GM18508 (cell line): Measurements from ENCODE around the gene TAOK3.

Source experiments
- ATAC-seq: cut with Tn5 transposase; IDR thresholded peaks from one replicate; pipeline ENCODE4 v1.9.1; 2021; ENCODE audit warnings: moderate number of reproducible peaks; ENCODE audit not compliant: insufficient read depth, unreplicated experiment

Gene TAOK3

DNA sequence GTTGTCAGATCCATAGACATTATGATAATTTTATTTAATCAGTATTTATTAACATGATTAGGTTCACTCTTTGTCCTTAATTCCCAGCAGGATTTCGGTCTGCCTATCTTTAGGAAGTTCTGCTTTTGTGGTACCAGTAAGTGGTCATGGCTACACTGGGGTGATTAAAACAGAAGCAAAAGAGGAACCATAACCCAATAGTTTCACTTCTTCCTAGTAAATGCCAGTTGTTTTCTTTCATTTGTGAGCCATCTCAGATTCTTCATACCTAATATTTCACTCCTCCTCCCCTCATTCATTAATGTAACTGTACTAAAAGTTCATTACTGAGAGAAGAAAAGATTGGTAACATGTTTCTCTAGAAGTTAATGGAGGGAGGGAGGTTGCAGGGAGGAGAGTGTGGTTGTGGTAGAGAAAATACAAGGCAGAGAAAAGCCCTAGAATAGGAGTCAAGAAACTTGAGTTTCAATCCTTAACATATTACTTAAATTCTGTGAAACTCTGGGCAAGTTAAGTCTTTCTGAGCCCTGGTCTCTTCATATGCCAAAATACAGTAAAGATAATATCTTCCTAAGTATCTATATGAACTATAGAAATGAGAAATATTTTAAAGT, 135.5 kb downstream of the TAOK3 start:
- peak; percentile 69 for ATAC-seq

DNA sequence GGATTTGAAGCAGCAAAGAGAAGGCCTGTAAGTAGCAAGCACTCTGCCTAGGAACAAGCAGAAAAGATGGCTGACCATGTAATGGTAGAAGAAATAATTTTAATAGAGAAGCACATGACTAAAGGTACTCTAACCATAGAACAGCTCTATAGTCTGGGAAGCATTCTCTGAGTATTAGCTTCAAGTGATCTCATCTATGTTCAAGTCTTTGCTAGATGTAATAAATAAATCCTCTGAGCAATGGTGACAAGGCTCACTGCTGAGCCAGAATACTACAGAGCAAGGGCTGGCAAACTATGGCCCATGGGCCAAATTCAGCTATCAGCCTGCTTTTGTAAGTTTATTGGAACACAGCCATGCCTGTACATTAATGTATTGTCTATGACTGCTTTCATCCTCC, 152.0 kb downstream of the TAOK3 start:
- no peak for ATAC-seq

DNA sequence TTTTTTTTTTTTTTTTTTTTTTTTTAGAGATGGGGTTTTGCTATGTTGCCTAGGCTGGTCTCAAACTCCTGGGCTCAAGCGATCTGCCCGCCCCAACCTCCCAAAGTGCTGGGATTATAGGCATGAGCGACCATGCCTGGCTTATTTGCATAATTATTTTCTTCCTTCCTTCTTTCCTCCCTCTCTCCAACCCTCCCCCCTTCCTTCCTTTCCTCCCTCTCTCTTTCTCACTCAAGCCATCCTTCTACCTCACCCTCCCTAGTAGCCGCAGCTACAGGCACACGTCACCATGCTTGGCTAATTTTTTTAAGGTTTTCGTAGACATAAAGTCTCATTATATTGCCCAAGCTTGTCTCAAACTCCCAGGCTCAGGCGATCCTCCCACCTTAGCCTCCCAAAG, 152.9 kb downstream of the TAOK3 start:
- no peak for ATAC-seq

DNA sequence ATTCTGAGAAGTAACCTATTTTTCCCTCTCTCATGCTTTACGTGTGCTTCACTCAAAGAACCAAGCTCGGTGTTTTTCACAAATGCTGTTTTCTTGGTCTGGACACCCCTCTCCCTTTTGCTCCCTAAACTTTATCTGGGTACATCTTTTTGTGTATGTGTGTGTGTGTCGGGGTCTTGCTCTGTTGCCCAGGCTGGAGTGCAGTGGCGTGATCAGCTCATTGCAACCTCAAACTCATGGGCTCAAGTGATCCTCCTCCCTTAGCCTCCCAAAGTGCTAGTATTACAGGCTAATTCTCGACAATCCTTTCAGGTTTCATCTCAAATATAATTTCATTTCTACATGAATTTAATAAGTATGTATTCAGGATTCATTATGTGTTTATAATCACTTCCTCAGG, 153.6 kb downstream of the TAOK3 start:
- no peak for ATAC-seq

DNA sequence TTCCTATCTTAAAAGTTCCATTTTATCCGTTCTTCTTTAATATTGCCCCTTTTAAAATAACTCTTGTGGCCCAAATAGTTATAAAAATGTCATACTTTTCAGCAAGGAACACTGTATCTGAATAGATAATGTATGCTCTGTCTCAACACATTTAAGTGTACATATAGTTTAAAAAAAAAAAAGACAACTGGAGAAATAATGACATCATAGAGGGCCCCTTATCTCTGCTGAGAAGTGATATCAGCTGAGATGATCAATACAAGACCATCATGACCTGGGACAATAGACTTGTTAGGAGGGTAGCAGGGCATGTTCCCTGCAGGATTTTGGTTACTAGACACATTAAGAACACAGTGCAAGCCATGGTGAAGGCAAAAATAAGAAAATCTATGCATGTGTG, 159.3 kb downstream of the TAOK3 start:
- ATAC-seq: no peak

DNA sequence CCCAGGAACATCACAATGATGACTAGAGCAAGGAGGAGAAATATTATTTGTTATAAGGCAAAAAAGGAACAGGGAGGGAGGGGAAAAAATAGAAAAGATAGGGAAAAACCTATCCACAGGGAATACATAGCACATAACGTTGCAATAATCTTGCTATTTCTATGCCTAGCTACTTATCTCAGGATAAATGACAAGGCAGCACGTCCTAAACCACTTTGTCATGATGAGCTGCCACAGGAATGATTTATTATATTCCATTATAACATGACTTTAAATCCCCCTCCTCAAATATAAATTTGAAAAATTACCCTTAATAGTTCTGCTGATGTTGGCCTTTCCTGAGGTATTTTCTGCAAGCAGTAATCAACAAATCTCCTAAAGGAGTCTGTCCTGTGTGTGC, 160.1 kb downstream of the TAOK3 start:
- no peak for ATAC-seq

DNA sequence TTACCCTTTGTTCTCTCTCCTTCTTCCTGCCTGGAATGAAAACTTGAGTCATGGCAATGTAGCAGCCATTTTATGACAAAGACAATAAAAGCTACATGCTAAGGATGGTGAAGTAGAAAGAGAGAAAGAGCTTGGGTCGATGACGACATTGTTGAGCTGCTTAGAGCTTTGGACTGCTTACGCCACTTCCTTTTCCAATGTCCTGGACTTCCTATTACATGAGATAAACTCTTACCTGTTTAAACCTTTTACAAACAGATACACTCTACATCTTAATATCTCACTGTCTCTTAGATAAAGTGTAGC, 166.6 kb downstream of the TAOK3 start:
- ATAC-seq: no peak

DNA sequence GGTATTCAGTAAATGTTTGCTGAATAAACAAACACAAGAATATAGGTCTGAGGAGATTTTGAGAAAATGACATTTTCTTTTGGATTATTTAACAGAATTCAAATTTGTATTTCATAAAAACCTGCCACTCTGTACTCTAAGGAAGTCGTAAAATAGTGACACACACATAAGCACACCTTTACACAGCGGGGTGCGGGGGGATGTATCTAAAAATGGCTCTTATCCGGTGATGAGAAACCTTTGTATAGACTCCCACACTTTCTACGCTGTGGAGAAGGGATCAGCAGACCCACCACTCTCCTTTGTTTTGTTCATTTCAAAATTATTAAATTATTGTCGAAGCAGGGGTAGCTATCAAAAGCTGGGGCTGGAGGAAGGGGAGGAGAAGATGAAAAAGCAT, 178.7 kb downstream of the TAOK3 start:
- no peak for ATAC-seq

DNA sequence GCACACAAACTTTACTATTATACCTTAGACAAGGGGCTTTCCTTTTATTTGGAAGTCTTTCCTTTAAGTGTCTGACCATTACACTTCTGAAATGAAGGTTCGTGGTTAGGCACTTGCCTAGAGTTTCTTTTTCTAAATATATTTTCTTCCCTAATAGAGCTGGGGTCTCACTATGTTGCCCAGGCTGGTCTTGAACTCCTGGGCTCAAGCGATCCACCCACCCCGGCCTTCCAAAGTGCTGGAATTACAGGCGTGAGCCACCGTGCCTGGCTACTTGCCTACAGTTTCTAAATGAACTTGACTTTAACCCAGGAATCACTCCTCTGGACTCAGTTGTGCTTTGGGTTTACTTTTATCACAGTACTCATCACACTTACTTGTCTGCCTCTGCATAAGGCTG, 179.2 kb downstream of the TAOK3 start:
- no peak for ATAC-seq

DNA sequence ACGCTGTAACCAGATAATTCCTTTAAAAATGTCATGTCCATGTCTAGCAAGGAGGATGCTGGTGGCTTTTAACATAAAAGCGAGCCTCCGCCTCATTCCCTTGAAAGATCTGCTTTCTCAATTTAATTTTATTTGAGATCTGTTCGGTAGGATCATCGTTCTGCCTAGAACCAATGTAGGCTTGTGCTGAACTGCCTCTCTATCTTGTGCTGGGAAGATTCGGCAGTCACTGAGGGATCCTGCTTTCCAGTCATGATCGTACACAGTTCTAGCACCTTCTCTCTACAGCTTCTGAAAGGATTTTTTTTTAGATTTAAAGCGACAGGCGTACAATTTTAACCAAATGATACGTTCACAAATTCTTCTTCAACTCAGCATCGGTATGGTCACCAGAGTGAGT, 182.4 kb downstream of the TAOK3 start:
- no peak for ATAC-seq

DNA sequence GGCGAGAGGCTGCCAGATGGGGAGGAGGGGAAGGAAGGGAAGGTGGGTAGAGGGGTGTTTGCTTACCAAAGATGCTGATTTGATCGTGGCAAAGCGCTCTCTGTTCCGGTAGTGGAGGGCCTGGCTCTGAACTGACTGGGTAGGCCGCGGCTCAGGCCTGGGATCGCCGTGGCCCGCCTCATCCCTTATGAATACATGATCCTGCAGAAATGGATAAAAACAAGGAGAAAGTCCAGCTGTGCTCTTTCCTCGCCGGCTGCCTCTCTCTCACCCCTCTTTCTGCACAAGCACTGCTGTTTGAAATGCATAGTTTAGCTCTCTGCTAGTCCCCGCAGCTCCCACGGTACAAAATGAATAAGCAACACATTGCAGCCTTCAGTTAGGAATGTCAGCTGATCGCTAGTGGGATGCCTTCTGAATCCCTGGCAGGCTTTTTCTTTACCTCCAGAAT, 182.9 kb downstream of the TAOK3 start:
- no peak for ATAC-seq

DNA sequence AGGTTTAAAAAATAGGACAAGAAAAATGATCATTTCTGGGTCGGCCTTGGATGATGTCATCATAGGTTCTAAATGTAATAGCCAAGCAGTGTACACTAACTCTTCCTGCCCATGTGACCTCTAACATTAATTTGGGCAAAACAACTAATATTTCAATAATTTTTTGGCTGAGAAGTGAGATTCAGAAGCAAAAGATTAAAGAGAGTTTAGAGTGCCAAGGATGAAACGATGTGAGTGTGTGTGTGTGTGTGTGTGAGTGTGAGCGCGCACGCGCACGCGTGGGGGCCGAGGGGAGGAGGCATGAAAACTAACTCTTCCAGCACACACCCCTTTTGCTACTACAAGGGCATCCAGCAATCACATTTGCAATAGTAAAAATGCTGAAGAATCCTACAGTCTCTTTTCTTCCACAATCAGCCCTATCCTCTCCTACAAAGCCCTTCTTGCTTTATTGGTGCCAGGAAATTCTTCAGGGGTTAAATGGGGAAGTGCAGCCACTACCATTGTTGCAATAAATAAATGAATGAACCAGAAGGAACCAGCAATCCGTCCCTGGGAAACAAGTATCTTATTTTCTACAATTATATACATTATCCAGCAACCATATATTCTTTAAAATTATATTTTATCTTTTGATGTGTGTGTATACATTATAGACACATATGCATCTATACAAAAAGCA, 183.9 kb downstream of the TAOK3 start:
- no peak for ATAC-seq

DNA sequence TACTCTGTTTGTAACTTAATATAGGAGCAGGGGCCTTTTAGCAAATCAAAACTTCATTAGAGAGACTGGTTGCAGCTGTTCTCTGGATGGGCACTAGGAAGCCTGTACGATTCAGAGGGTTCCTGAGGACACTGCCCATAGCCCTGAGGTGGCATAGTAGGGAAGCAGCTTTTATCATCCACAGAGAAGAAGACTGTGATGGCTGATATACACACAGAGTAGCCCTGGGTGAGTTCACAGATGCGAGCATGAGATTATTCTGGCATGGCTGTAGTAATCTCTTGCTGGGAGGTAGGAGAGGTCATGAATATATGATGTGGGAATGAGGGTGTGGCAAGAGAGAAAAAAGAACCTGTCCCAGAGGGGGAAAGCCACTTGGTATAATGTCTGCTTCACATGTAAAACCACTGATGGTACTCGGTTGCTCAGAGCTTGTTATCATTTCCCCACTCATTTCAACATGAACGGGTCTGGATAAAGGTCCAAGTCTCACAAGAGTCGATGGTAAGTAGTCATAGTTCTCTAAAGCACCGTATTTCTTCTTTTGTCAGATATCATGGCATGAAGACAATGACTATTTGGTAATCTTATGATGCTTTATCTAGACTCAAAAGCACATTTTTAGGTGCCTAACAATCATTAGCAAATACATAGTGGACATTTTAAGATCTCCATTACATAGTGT, 184.8 kb downstream of the TAOK3 start:
- no peak for ATAC-seq

DNA sequence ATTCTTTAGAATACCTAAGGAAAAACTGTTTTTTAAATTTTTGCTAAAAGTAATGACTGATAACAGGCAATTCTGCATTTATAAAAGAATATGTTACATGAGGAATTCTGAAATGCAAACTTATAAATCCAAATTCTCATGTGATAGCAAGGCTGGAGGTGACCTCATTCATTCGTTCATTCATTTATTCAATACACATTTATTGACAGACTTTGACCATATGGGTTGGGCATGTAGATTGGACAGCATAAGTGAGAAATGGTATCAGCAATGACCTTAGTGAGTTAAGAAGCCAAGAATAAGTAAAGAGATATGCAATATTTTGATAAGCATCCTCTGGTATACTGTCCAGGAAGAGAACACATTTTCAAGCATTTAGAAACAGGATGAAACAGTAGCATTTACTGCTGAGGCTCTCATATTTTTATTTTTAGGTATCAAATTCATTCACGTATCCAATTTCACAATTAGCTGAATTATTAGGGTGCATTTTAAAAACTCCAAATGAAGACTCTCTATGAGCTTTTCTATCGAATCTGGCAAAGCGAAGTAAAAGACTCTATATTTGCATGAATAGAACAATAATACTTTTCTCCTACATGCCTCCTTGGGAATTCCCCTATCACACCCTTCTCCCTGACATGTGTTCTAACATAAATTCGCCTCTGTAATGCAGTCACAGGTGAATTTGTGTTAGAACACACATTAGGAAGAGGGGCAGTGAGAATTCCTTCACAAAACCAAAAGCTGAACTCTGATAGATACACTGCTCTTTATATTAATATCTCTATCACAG, 186.9 kb downstream of the TAOK3 start:
- no peak for ATAC-seq

DNA sequence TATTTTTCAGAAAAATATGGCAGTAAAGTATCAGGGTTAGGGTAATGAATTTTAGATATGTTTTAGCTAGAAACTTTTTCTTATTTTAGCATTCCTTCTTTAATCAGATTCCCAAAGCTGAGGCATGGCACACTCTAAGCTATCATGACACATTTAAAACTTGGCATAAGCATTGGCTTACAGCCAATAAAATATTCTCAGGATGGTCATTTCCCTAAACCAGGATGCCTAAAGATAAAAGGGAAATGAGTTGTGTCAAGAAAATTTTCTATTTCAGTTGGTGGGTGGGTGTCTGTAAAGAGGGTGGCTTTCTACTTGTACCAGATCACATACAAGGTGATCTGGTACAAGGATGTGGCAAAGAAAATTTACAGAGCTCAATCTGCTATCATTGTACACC, 189.0 kb downstream of the TAOK3 start:
- no peak for ATAC-seq

DNA sequence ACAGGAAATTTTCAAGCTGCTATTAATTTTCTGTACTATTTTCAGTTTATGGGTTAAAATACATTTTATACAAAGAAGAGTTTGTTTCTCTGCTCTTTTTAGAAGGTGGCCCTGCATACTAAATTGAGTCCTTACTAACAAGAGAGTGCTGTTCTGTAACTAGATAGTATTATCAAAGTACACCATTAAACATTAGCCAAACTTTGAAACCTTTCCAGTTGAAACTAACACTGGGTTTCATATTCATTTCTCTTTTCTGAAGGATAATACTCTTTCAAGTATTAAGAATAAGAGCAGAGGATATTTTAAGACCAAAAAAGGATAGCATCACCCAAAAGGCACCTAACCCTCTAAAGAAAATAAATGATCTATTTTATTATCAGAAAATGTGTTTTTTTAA, 189.6 kb downstream of the TAOK3 start:
- no peak for ATAC-seq

DNA sequence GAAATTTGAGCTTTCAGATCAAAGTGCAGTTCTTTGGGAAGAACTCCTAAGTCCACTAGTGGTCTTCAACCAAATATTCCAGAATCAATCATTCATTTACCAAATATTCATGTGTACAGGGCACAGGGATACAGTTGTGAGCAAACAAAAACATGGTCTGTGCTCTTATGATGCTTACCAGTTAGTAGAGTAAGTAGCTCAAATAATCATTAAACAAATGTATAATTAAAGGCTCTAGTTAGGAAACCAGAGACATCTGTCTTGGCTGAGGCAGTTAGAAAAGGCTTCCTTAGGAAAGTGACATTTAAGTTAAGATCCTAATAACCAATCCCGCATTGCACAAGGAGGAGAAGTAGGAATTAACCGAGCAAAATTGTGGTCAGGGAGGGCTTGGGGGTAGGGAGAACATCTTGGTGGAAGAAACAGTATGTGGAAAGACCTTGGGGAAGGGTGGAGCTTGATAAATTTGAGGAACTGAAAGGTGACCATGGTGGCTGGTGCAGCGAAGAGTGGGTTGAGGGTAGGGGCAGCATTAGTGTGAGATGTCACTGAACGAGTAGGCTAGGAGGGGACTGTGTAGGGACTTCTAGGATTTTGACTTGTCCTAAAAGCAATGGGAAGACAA, 196.8 kb downstream of the TAOK3 start:
- ATAC-seq: peak; percentile 75

DNA sequence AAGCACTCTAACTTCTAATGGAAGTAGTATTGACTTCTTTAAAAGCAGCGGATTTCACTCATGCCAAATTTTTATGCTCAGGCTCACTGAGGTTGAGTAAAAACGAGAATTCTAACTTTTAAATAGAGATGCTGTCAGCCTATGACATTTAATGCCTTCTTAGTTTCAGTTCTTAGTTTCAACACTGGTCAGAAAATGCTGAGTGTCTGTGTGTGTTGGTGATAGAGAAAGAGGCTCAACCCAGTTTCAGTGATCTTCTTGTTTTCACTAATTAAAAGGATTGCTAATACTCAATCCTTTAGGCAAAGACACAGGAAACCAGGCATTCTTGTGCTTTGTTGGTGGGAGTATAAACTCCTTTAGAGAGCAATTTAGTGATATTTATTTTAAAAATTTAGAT, 205.8 kb downstream of the TAOK3 start:
- ATAC-seq: peak; percentile 97

DNA sequence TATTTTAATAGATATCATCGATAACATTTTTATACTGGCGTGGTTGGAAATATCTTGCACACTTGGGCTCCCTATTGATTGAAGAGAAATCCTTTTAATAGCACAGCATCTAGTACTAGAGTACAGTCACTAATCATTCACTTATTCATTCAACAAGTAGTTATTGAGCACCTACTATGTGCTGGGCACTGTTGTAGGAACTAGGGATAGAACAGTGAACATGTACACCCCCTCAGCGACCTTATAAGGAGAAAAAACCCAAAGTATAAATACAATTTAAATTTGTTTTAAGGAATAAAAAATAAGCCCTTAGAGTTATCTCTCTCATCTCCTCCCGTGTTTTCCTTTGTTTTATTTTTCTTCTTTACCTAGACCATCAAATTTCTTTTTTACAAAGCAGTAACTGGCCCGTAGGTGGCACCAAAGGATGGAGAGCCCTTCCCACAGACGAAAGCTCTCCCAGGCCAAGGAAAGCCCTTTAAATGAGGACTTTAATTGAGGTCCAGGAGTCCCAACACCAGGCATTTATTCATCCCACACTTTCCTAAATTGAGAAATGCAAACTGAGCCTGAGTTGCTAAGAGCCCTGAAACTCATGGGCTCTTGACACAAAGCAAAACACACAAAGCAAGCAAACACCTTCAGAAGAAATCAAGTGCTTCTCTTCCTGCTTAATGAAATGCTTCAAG, 207.8 kb downstream of the TAOK3 start:
- ATAC-seq: no peak

DNA sequence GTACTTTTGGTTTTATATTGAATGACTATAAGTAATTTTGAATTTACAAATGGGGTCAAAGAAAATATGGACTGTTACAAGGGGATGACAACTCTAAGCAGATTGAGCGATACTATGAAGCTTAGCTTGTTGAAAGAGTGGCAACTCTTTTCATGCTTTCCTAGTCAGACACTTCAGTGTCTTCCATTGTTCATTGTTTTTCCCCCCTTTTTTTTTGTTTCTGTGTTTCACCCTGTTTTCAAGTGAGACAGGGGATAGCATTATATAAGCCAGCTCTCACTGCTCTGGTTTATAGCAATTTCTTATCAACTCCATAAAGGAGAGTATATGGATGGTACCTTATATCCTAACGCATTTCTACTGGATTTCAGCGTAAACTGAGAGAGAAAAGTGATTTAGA, 212.2 kb downstream of the TAOK3 start:
- no peak for ATAC-seq
